ENCODE results near the gene PLCB2. TPM values are rescaled to one million over a fixed set of nuclear protein-coding genes. Genes with fewer than 3 reads are reported as not detected.

The PLCB2 gene
- total RNA-seq, 2 donors from 2014 or later, result 1.9 to 8.4 TPM

GRCh38 chr15:40301467-40302179 lies 6.1 kb downstream of the PLCB2 start:
- no peaks in the 10 kb centered on the region for H3K36me3 ChIP-seq
- H3K9me3 ChIP-seq, result peaks cover 0 to 9% of the 10 kb centered on the region in 2 donors
- H3K27me3 ChIP-seq, result no peaks in the 10 kb centered on the region
- no peak overlapping the region for H3K4me3 ChIP-seq
- DNase-seq (ENCODE audit: low spot score), result no peak
- no peak overlapping the region for H3K27ac ChIP-seq
- peaks cover 0 to 15% of the 10 kb centered on the region in 2 donors for H3K4me1 ChIP-seq
- TF ChIP-seq, protein P1, sequence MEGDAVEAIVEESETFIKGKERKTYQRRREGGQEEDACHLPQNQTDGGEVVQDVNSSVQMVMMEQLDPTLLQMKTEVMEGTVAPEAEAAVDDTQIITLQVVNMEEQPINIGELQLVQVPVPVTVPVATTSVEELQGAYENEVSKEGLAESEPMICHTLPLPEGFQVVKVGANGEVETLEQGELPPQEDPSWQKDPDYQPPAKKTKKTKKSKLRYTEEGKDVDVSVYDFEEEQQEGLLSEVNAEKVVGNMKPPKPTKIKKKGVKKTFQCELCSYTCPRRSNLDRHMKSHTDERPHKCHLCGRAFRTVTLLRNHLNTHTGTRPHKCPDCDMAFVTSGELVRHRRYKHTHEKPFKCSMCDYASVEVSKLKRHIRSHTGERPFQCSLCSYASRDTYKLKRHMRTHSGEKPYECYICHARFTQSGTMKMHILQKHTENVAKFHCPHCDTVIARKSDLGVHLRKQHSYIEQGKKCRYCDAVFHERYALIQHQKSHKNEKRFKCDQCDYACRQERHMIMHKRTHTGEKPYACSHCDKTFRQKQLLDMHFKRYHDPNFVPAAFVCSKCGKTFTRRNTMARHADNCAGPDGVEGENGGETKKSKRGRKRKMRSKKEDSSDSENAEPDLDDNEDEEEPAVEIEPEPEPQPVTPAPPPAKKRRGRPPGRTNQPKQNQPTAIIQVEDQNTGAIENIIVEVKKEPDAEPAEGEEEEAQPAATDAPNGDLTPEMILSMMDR (IDR thresholded peaks at IDR 0.05), result no peak

DNA sequence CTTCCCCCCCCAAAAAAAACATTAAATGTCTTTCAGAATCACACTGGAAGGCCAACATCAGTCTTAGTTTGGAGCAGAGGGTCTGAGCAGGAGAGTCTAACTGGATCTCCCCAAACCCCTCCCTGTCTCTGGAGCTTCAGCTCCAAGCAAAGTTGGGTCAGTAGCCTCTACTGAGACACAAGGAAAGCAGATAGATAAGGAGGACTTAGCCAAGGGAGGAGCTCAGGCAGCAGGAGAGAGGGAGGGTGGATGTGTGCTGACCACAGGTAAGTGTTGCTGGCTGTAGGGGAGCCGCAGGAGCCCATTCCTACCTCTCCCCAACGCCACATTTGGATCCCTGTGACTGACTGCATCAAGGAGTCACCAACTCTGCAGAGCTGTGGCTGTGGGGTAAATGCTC lies 7.0 kb downstream of the PLCB2 start:
- H3K27me3 ChIP-seq, result no peaks in the 10 kb centered on the region
- no peaks in the 10 kb centered on the region for H3K36me3 ChIP-seq
- peaks cover 0 to 23% of the 10 kb centered on the region in 2 donors for H3K4me1 ChIP-seq
- no peak for DNase-seq (ENCODE audit: low spot score)
- TF ChIP-seq, protein P1 (IDR thresholded peaks at IDR 0.05), result no peak
- H3K4me3 ChIP-seq, result no peak overlapping the region
- no peak overlapping the region for H3K27ac ChIP-seq
- H3K9me3 ChIP-seq, result peaks cover 0 to 9% of the 10 kb centered on the region in 2 donors

DNA sequence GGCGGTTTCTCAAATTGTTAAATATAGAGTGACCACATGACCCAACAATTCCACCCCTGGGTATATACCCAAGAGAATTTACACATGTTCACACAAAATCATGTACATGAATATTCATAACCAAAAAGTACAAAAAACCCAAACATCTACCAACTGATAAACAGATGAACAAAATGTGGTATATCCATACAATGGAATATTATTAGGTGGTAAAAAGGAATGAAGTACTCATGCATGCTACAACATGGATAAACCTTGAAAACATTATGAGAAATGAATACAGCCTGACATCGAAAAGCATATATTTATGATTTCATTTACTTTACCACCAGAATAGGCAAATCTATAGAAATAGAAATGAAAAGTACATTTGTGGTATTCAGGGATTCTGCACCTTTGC lies 7.4 kb downstream of the PLCB2 start:
- TF ChIP-seq, protein P1 (IDR thresholded peaks at IDR 0.05), result no peak
- Histone ChIP-seq H3K27me3 (no peaks in the 10 kb centered on the region), H3K36me3 (no peaks in the 10 kb centered on the region), H3K9me3 (peaks cover 0 to 9% of the 10 kb centered on the region in 2 donors), H3K27ac (no peak overlapping the region), H3K4me1 (peaks cover 0 to 27% of the 10 kb centered on the region in 2 donors), H3K4me3 (no peak overlapping the region)
- no peak for DNase-seq (ENCODE audit: low spot score)

- H3K27me3 ChIP-seq, result no peaks in the 10 kb centered on the region
- TF ChIP-seq, protein P1 (IDR thresholded peaks at IDR 0.05), result no peak
- no peak overlapping the region for H3K27ac ChIP-seq
- no peaks in the 10 kb centered on the region for H3K36me3 ChIP-seq
- H3K4me1 ChIP-seq, result peaks cover 0 to 42% of the 10 kb centered on the region in 2 donors
- peaks cover 0 to 9% of the 10 kb centered on the region in 2 donors for H3K9me3 ChIP-seq
- no peak for DNase-seq (ENCODE audit: low spot score)
- no peak overlapping the region for H3K4me3 ChIP-seq
Observed at GRCh38 chr15:40298216-40298935, 9.4 kb downstream of the PLCB2 start.

DNA sequence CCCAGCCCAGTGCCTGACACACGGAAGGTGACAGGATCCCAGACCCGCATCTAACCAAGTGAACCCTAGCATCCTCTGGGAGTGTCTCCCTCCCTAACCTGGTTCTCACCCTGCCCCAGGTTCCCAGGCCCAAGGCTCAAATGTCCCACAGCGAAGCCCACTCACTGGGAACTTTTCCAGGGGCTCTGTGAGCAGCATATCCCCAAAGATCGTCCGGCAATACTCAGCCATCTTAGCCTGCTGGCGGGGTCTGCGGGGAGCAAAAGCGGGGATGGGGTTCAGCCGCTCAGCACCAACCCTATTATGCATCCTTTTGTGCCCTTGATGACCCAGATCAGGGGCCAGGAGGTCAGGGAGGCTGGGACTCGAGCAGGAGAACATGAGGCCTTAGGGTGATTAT lies 10.4 kb downstream of the PLCB2 start:
- Histone ChIP-seq H3K36me3 (no peaks in the 10 kb centered on the region), H3K27me3 (no peaks in the 10 kb centered on the region), H3K4me3 (no peak overlapping the region), H3K27ac (no peak overlapping the region), H3K4me1 (peaks cover 0 to 42% of the 10 kb centered on the region in 2 donors), H3K9me3 (peaks cover 0 to 9% of the 10 kb centered on the region in 2 donors)
- TF ChIP-seq, protein P1 (IDR thresholded peaks at IDR 0.05), result no peak
- DNase-seq (ENCODE audit: low spot score), result no peak

Data from right atrium auricular region (tissue), 2 donors.